AG04449 (cell line): ENCODE data around the gene ACSL3.

Source experiments
- CTCF ChIA-PET: fragments of 350-600 bp; formaldehyde crosslinking; extraction: SDS; loops from one replicate; lab custom pipeline; 2021; ENCODE audit warnings: antibody characterized with exemption; lab: Yijun Ruan, JAX
- POLR2A ChIA-PET: fragments of 400-600, 350-600 bp; formaldehyde crosslinking; extraction: SDS; loops from one replicate; lab custom pipeline; 2020; ENCODE audit warnings: antibody characterized with exemption, inconsistent platforms; lab: Yijun Ruan, JAX
- DNase-seq: peaks from one replicate; pipeline ENCODE4 v3.0.0-alpha.2; 2010; ENCODE audit warnings: low read depth, low spot score
- H3K4me3 ChIP-seq: 2 replicates; pipeline ENCODE4 v1.5.1; 2011; ENCODE audit warnings: low read depth, mild to moderate bottlenecking, control low read depth, low read length
- CTCF ChIP-seq: IDR thresholded peaks from one replicate; pipeline ENCODE4 v1.5.1; 2011; ENCODE audit warnings: mild to moderate bottlenecking, moderate library complexity, low read length, control low read depth, inconsistent platforms; ENCODE audit not compliant: insufficient read depth; ENCODE audit errors: missing control alignments

The ACSL3 gene

GRCh38 chr2:222946700-222947287, 86.0 kb downstream of the ACSL3 start:
- TF ChIP-seq CTCF = no peak
- POLR2A ChIA-PET = no interaction called here
- CTCF ChIA-PET = interaction anchor here (1.0 to 4.0 kb wide), 3 partner anchors 7 to 256 kb away, joined by 3 to 30 read pairs (median 9); no protein-coding TSS in a partner anchor
- no peak overlapping the region for H3K4me3 ChIP-seq
- DNase-seq = no peak

GRCh38 chr2:222949073-222949472, 88.2 kb downstream of the ACSL3 start:
- ChIA-PET CTCF (interaction anchor here (1.3 to 5.1 kb wide), 5 partner anchors 10 to 261 kb away, joined by 3 to 30 read pairs (median 15); no protein-coding TSS in a partner anchor), POLR2A (interaction anchor here (0.9 kb wide), 1 partner anchor 10 kb away, joined by 3 read pairs; no protein-coding TSS in a partner anchor)
- DNase-seq = no peak
- TF ChIP-seq CTCF = no peak
- no peak overlapping the region for H3K4me3 ChIP-seq

GRCh38 chr2:222949690-222950323, 89.0 kb downstream of the ACSL3 start:
- CTCF ChIA-PET = interaction anchor here (1.1 to 5.1 kb wide), 6 partner anchors 9 to 259 kb away, joined by 3 to 30 read pairs (median 10); no protein-coding TSS in a partner anchor
- H3K4me3 ChIP-seq = no peak overlapping the region
- DNase-seq = no peak
- POLR2A ChIA-PET = interaction anchor here (0.9 kb wide), 1 partner anchor 9 kb away, joined by 3 read pairs; no protein-coding TSS in a partner anchor
- no peak for TF ChIP-seq CTCF

GRCh38 chr2:222950638-222951285, 89.9 kb downstream of the ACSL3 start:
- CTCF ChIA-PET = interaction anchor here (1.1 to 5.1 kb wide), 7 partner anchors 9 to 260 kb away, joined by 3 to 24 read pairs (median 6); no protein-coding TSS in a partner anchor
- peak; percentile 65 for DNase-seq
- TF ChIP-seq CTCF = no peak
- H3K4me3 ChIP-seq = no peak overlapping the region
- POLR2A ChIA-PET = interaction anchor here (1.0 kb wide), 1 partner anchor 9 kb away, joined by 7 read pairs; no protein-coding TSS in a partner anchor

GRCh38 chr2:222952204-222952603, 91.4 kb downstream of the ACSL3 start:
- ChIA-PET POLR2A (no interaction called here), CTCF (interaction anchor here (1.3 to 5.1 kb wide), 4 partner anchors 9 to 37 kb away, joined by 5 to 24 read pairs (median 10); no protein-coding TSS in a partner anchor)
- H3K4me3 ChIP-seq = no peak overlapping the region
- TF ChIP-seq CTCF = no peak
- no peak for DNase-seq
